Left hindlimb (tissue), 1 donor: ENCODE results near the gene OVCA2.

Source experiments
- DNase-seq: peaks from one replicate; pipeline ENCODE4 v3.0.0-alpha.2; 2018

Gene OVCA2

DNA sequence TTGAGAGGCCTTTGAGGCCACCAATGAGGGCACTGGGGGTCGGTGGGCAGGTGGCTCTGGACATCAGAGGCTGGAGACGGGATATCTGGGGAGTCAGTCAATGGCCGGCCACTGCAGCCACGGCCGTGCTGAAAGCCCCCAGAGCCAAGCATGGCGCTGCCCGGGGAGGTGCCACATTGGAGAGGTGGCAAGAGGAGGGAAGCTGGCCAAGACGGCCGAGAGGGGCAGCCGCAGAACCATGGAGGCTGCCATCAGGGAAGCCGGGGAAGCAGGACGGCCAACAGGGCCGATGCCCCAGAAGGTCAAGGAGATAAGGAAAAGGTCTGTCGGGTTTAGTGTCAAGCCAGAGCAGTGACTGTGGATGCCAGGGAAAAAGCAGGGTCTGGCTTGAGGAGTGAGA is 26.5 kb upstream of the OVCA2 start:
- no peak for DNase-seq

DNA sequence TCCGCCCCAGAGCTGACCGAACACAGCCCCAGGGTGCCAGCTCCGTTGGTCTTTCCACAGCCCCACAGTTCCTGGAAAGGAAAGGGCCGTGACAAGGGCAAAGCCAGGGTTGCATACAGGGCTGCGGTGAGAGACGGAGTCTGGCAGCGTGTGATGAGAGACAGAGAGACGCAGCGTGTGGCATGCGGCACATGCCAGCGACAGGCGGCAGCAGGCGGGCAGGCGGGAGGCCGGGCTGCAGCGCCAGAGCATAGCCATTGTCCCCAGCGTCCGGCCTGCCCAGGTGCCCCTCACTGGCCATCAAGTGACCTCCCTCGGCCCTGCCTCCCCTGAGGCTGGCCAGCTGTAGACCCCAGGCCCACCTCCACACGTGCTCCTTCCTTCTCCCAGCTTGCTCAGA is 25.3 kb upstream of the OVCA2 start:
- no peak for DNase-seq

DNA sequence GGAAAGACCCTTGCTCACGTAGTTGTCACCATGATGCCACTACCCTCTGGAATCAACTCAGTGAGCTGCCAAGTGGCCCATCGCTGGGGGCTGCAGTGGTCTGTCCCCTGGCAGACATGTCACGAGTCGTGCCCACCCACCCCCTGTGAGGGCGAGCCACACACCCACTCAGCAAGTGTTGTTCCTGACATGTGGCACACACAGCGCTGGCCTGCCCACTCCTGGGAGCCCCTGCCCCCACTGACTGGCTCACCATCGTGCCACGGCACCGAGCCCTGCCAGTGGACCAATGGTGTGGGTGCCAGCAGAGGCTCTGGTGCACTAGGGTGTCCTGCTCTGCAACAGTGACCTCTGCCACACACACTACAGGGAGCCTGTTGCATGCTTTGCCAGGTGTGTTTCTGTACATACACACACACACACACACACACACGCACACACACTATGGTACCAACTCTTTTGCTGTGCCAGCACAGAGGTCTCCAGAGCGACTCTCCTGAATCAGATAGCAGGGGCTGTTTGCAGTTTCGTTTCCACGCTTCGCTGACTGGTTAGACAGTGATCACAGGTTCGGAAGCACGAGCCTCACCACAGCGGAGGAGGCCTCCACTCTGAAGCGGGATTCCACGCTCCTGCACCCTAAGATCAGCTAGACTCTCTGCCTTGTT is 24.4 kb upstream of the OVCA2 start:
- no peak for DNase-seq

DNA sequence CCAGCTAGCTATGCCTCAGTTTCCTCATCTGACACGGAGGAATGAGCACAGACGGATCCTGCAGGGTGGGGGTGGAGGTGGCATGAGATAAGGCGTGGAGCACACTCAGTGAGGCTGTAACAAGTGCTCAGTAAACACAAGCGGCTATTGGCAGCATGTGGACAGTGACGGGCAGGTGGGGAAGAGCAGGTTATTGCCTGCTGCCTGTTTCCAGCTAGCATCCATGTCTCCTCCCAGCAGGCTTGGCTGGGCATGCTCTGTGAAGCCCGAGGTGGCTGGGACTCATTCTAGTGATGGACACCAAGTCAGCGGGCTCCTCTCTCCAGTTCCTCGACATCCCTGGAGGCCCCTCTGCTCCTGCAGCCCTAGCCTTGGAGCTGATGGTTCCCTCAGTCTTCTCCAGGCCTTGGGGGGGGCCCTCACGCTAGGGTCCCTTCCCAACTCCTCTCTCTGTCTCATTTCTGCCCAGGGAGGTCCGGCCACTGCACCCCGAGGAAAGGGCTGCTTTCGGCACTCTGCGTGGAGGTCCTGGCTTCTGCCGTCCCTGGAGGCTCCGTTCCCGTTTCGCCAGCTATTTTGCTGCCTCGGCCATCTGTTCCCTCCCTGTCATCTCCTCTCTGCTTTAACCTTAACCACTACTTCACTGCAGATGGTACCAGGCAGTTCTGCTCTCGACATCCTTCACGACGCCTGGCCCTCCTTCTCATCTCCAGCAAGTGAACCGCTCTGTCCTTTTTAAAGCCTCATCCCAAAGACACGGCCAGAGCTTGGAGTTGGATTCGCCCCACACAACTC is 22.9 kb upstream of the OVCA2 start:
- DNase-seq, result no peak

- DNase-seq, result no peak
Measured at GRCh38 chr17:2019723-2020122, 22.1 kb upstream of the OVCA2 start.

DNA sequence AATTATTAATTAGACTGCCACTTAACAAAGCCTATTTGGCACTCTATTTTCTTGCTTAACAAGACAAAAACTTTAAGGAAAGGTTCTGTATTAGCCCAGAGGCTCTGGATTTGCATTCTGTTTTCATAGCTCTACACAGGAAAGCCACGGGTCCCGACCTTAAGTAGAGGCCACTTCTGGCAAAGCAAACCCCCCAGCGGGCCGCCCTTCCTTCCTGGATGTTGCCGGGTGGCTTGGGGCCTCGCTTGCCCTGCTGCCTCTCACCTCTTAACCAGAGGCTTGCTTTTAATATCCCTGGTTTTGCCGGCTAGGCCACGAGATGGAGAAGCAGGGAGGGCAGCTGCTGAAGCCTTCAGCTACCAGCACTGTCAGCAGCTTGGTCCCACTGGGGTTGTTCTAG is 21.1 kb upstream of the OVCA2 start:
- DNase-seq, result no peak

DNA sequence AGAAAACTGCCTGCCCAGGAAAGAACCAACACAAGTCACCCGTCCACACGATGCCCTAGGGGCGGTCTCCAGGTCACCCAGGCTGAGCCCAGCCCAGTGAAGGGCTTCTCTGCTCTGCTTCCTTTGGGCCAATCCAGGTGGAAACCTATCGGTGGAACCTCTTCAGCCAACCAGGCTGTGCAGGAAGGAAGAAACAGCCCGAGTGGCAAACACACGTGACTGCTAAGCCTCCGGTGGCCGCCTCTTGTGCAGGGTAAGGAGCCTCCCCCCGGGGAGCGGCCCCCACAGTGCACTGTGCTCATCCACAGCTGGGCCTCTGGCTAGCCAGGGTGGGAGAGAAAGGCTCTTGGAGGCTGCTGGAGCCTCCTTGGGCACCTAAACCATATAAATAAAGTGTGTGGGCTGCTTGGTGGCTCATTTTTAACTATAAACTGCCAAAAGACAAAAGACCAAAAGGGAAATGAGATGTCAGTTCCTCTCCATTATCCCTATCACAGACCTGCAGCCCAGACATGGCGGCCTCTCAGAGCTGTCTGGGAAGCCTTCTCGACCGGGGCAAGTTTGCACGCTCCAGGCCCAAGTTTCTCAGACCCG is 19.1 kb upstream of the OVCA2 start:
- no peak for DNase-seq

- no peak for DNase-seq
Measured at GRCh38 chr17:2023256-2023655, 18.6 kb upstream of the OVCA2 start.

DNA sequence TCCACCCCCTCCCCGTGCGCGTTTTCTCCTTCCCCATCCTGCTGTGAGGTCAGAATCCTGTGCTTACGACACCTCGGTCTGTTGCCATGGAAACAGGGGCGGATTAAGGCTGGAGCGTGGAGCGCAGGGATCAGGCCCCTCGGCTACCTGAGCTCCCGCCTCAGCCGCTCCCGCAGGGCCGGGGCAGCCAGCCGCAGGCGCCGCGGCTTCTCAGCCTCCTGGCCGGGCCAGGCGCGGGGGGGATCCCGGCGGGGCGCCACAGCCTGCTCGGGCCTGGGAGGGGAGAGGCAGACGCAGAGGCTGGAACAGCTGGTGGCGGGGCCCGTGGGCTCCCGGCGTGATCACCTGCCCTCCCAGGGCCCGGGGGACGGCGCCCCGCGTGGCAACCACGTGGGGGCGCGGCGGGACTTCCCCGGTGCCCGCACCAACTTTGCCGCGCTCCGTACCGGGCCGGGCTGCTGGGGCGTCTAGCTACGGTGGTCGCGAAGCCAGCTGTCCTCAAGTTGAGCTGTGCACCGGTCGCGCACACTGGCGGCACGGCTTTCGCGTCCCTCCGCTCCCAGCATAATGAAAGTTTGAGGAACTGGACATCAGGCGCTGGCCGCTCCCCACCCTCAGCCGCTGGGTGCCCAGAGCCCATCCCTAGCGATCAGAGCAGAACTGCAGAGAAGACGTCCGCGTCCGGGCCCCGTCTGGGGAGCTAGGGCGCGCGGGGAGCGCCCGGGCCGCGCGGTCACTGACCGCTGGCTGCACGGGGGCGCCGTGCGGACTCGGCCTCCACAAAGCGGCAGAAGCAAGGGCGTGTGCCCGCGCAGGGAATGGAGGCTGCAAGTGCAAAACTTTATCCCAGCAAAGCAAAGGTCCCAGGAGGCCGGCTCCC is 17.9 kb upstream of the OVCA2 start:
- no peak for DNase-seq

- no peak for DNase-seq
Measured at GRCh38 chr17:2024572-2025219, 17.1 kb upstream of the OVCA2 start.

DNA sequence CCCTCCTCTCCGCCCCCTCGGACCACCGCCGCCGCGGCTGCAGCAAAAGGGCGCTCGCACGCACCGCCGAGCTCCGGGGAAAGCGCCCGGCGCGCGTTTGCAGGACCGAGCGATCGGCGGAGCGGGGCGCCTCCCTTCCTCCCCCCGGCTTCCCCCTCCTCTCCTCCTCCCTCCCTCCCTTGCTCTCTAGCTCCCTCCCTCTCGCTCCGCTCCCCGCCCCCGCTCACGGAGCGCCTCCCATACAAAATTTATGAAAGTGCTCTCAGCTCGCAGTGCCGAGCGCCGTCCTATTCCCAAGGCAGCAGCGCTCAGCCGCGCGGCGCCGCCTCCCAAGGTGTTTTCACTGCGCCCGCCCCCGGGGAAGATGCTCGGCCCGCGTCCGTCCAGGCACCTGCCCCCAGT is 16.6 kb upstream of the OVCA2 start, which contains the start of gene RTN4RL1:
TSS of gene RTN4RL1 (minus strand) at position 115 of the 402 bp plus-strand sequence. CDS start 469 bp downstream, outside the sequence.
- DNase-seq, result peak; percentile 68

DNA sequence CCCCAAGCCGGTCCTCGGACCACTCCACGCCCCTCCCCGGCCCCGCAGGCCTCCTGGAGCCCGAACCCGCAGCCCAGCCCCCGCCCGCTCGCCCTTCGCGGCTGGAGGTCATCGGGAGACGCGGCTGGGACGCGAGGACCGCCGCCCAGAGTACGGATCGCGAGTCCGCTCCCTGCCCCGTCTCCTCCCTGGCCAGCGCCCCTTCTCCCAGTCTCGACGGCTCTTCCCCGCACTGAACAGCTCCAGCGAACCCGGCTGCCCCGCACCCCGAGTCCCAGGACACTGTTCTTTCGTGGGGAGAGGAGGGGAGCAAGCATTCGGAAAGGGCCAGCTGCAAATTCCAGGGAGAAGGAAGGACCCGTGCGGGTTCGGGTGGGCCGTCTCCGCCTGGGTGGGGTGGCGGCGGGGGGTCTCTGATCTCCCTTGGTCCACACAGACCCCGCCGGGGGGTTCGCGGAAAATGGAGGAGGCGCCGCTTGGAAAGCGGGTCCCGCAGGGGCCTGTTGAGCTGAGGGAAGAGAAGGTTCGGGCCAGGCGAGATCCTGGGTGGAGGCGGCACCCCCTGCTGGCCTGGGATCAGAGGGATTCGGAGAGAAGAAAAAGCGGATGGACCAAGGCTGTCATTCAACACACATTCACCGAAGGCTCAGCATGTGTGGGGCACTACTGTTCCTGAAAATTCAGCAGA is 16.1 kb upstream of the OVCA2 start:
- peak; percentile 77 for DNase-seq

- DNase-seq, result no peak
Measured at GRCh38 chr17:2027528-2028233, 14.1 kb upstream of the OVCA2 start.

DNA sequence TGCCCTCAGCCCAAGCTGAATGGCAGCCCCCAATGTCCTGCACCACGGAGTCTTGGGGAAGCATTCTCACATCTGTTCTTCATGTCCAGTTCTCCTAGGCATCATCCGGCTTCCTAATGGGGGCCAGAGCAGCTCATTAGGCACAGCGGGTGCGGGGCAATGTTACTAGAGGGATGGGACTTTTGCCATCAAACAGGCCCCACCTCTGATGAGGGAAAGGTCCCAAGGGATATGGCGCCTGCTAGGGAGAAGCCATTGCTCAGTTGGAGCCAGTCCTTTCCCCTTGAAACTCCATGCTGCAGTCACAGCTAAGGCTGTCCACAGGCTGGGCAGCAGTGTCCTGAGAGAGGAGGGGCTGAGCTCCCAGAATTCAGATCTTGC is 13.6 kb upstream of the OVCA2 start:
- DNase-seq, result no peak

- DNase-seq, result no peak
Measured at GRCh38 chr17:2028737-2029136, 13.1 kb upstream of the OVCA2 start.

GRCh38 chr17:2029911-2030778 is 11.7 kb upstream of the OVCA2 start, which contains the start of gene DPH1:
DPH1 (plus strand) TSS chr17:2030153; CDS start chr17:2030170, 17 bp downstream.
- peak; percentile 89 for DNase-seq

DNA sequence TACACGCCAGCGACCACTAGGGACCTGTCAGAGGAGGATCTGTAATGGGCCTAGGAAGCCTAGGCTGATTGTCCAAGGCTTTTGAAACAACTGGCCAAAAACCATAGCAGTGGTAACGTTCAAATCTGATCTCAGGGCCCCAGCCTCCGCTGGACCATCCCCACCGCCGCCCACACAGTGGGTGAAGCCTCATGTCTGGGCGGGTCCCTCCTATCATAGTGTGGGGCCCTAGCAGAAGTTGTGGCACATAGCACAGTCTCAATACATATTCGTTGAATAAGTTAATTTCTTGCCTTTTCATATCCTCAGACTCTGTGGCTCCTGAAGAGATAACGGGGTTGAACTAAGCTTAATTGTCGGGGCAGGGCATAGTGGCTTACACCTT is 11.1 kb upstream of the OVCA2 start:
- no peak for DNase-seq

DNA sequence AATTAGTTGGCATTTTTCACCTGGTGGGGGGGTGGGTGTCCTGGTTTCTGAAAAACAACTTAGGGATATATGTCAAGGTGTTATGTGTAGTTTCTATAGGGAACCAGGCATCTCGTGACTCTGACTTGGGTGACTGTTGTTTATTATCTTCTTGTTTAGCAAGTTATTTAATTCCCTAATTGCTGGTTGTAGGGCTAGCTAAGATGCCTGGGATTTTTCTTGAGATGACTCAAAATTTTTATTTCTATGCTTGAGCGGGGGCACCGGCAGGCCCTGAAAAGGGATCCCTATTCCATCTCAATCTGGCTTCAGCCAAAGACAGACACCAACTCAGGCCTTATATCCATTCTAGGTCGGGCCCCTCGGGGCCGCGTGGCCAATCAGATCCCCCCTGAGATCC is 8.7 kb upstream of the OVCA2 start:
- DNase-seq, result no peak

GRCh38 chr17:2034157-2034556 is 7.7 kb upstream of the OVCA2 start:
- DNase-seq, result no peak
